Lung (tissue), 12 donors: ENCODE data around the gene DPYSL4. TPM values are rescaled to one million over a fixed set of nuclear protein-coding genes. Genes with fewer than 3 reads are reported as not detected.

Experiments used
- ATAC-seq: fragments of 200-7000 bp; cut with Tn5 transposase; one replicate; pipeline ENCODE4 v1.9.1; 2020; ENCODE audit warnings: moderate number of reproducible peaks; ENCODE audit not compliant: insufficient read depth, low FRiP score
- DNase-seq, 3 donors: peaks; one replicate each; pipeline ENCODE4 v3.0.0-alpha.2; 2013 to 2017
- H3K27ac ChIP-seq, 2 donors: one replicate each; pipeline ENCODE4 v1.5.1; 2013; ENCODE audit warnings: mild to moderate bottlenecking in 2 of 2, moderate library complexity in 2 of 2, control low read depth in 1 of 2, inconsistent platforms in 1 of 2, low read depth in 1 of 2, low read length in 1 of 2
- H3K27me3 ChIP-seq, 3 donors: one replicate each; pipeline ENCODE4 v1.5.1; 2013; ENCODE audit warnings: low read length in 2 of 3; ENCODE audit not compliant: control insufficient read depth in 3 of 3, insufficient read depth in 3 of 3
- H3K36me3 ChIP-seq, 4 donors: one replicate each; pipeline ENCODE4 v1.5.1; 2013; ENCODE audit warnings: low read length in 4 of 4, mild to moderate bottlenecking in 1 of 4, moderate library complexity in 1 of 4; ENCODE audit not compliant: control insufficient read depth in 4 of 4, insufficient read depth in 4 of 4
- H3K4me1 ChIP-seq, 5 donors: one replicate each; pipeline ENCODE4 v1.5.1; 2013; ENCODE audit warnings: low read length in 5 of 5, mild to moderate bottlenecking in 2 of 5, moderate library complexity in 1 of 5; ENCODE audit not compliant: control insufficient read depth in 5 of 5, insufficient read depth in 5 of 5
- H3K4me3 ChIP-seq: one replicate; pipeline ENCODE4 v1.5.1; 2013; ENCODE audit warnings: mild to moderate bottlenecking, control low read depth, moderate library complexity
- H3K9ac ChIP-seq, 2 donors: one replicate each; pipeline ENCODE4 v1.5.1; 2013; ENCODE audit warnings: low read length in 2 of 2, control low read depth in 1 of 2; ENCODE audit not compliant: insufficient read depth in 1 of 2
- H3K9me3 ChIP-seq, 4 donors: one replicate each; pipeline ENCODE4 v1.5.1; 2013; ENCODE audit warnings: low read length in 3 of 4, mild to moderate bottlenecking in 1 of 4, moderate library complexity in 1 of 4; ENCODE audit not compliant: control insufficient read depth in 4 of 4, insufficient read depth in 3 of 4
- CTCF ChIP-seq: IDR thresholded peaks from 2 replicates; pipeline ENCODE4 v1.5.1; 2012; ENCODE audit warnings: mild to moderate bottlenecking; ENCODE audit errors: control extremely low read depth, extremely low read depth
- WGBS, 2 donors: extraction: QIAGEN DNeasy Blood & Tissue Kit; methylation state at CpG; one replicate each; pipeline ENCODE4 v1.1.7; 2013; 5-methylcytosine and 5-hydroxymethylcytosine counted together
- polyA plus RNA-seq, 2 donors: library from polyadenylated mRNA; stranded (reverse); fragments of 200-250 nt; gene quantifications; one replicate each; pipeline ENCODE4 v1.2.1, GENCODE V29; 2013
- total RNA-seq, 2 donors: library from RNA; depleted of rRNA in 1 of 2; stranded (reverse); fragments of >200 nt in 1 of 2; gene quantifications; one replicate each; pipeline ENCODE4 v1.2.1, GENCODE V29; 2014 to 2021
- donor health status: control.
- donor health status: control.
- donor health status: Bipolar disorder and iron deficiency.
- donor health status: healthy.
- donor health status: DM: yes; HTN: yes; CAD: no.

DPYSL4 gene
- total and polyA plus RNA-seq, 4 donors = 0.33 to 1.5 (median 1.3) TPM

GRCh38 chr10:132168571-132169030, 18.1 kb upstream of the DPYSL4 start:
- Histone ChIP-seq H3K9ac (no peak overlapping the region), H3K27me3 (peaks cover 0 to 12% (median 0%) of the 10 kb centered on the region in 3 donors), H3K4me3 (no peak overlapping the region), H3K4me1 (peaks cover 0 to 2% (median 0%) of the 10 kb centered on the region in 5 donors), H3K36me3 (no peaks in the 10 kb centered on the region), H3K9me3 (peaks cover 0 to 7% (median 0%) of the 10 kb centered on the region in 4 donors), H3K27ac (no peak overlapping the region)
- TF ChIP-seq CTCF = no peak
- no peak for ATAC-seq
- WGBS, 2 donors = 77 to 82% methylated on average over 24 to 28 of the region's 28 CpGs
- peak in 1 of 3 donors; percentile 24 for DNase-seq

DNA sequence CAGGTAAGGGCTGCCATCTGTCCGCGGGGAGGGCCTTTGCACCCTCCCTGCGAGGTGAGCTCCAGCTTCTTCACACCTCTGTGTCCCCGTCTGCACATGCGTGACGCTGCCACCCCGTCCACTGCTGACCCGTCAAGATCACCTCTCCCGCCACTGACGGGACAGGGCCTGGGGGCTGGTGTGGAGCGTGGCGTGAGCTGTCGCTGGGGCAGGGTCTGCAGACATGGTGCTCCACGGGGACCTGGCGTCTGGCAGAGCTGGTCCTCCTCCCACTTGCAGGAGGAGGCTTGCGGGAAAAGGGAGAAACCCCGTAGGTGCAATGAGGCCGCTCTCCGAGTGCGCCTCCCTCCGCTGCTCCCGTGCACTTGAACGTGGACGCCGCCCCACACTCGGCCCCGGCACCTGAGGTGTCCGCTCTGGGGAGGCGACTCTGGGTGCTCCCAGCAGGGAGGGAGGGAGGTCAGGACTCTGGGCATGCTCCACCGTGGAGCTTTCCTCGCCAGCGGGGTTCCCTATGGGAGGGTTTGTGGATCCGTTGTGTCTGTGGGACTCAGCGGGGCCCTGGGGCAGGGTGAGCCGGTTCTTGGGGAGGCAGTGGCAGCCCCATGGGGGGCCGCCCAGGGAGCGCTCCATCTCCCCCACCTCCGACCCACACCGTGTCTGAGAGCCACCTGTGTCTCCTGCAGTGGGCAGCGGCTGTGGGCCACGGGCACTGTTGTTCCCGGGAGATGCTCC, 17.6 kb upstream of the DPYSL4 start:
- no peaks in the 10 kb centered on the region for H3K36me3 ChIP-seq
- peaks cover 0 to 7% (median 0%) of the 10 kb centered on the region in 4 donors for H3K9me3 ChIP-seq
- H3K27me3 ChIP-seq = peaks cover 0 to 10% (median 4%) of the 10 kb centered on the region in 3 donors
- H3K4me1 ChIP-seq = no peaks in the 10 kb centered on the region
- H3K4me3 ChIP-seq = no peak overlapping the region
- DNase-seq (no peak), ATAC-seq (no peak)
- no peak overlapping the region for H3K9ac ChIP-seq
- no peak overlapping the region for H3K27ac ChIP-seq
- no peak for TF ChIP-seq CTCF
- 88 to 90% methylated on average over 41 to 42 of the region's 42 CpGs for WGBS, 2 donors

DNA sequence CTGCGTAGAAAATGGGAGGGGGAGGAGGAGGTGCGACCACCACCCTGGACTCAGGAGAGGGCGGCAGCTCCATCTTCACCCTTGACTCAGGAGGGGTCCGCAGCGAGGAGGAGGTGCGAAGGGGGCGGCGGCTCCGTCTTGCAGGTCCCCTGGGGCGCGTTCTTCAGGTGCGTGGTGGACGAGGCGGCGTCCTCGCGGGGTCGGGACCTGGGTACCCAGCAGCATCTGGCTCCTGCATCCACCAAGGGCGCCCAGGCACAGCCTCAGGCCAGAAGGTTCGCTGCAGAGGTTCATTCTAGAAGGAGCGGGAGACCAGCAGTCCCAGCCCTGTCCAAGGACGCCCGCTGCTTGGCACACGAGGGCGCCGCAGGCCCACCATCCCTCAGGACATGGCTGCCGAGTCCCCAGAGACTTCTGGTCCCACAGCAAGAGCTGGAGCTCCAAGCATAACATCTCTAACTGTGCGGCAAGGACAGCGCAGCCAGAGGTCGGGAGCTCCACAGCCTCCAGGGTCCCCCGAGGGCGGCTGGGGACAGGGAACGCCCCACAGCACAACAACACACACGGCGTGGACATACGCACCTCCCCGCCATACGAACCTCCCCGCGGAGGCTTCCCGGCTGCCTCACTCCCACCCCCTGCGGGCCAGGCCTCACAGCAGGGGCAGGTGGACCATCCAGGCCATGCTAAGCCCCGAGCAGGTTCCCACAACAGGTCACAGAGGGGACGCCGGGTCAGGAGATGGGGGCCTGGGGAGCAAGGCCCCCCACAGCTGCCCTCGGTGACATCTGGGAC, 16.8 kb upstream of the DPYSL4 start:
- whole genome bisulfite sequencing, 2 donors = 88 to 89% methylated on average over 44 to 46 of the region's 46 CpGs
- H3K4me1 ChIP-seq = no peaks in the 10 kb centered on the region
- H3K36me3 ChIP-seq = no peaks in the 10 kb centered on the region
- H3K9ac ChIP-seq = no peak overlapping the region
- DNase-seq (no peak), ATAC-seq (no peak)
- no peak overlapping the region for H3K27ac ChIP-seq
- no peak for TF ChIP-seq CTCF
- peaks cover 0 to 7% (median 0%) of the 10 kb centered on the region in 4 donors for H3K9me3 ChIP-seq
- no peak overlapping the region for H3K4me3 ChIP-seq
- H3K27me3 ChIP-seq = peaks cover 0 to 10% (median 9%) of the 10 kb centered on the region in 3 donors
